ENCODE data around the gene EPB41L4A.
"Not testable (repeated sequence)": the region's sequence is repeated elsewhere in the genome, so short reads cannot be mapped to it uniquely, and the experiment has no call there.

The EPB41L4A gene

DNA sequence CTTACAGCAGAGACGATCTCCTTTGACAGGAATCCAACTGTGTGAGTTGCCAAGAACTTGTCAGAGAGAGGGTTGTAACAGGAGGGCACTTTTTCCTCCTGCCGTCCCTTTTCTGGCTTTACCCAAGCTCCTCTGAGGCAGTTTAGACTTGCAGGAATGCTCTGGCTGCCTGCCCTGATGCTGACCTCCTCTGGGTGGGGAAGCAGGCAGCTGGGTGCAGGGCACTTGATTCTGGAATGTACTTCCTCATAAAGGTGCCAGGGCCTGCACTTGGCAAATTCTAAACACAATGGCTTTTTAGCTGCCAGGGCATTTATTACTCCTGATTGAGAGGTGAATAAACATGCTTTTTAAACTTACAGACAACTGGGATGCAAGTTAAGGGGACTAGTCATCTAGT, 190.4 kb downstream of the EPB41L4A start:
- TF ChIP-seq, protein P1, sequence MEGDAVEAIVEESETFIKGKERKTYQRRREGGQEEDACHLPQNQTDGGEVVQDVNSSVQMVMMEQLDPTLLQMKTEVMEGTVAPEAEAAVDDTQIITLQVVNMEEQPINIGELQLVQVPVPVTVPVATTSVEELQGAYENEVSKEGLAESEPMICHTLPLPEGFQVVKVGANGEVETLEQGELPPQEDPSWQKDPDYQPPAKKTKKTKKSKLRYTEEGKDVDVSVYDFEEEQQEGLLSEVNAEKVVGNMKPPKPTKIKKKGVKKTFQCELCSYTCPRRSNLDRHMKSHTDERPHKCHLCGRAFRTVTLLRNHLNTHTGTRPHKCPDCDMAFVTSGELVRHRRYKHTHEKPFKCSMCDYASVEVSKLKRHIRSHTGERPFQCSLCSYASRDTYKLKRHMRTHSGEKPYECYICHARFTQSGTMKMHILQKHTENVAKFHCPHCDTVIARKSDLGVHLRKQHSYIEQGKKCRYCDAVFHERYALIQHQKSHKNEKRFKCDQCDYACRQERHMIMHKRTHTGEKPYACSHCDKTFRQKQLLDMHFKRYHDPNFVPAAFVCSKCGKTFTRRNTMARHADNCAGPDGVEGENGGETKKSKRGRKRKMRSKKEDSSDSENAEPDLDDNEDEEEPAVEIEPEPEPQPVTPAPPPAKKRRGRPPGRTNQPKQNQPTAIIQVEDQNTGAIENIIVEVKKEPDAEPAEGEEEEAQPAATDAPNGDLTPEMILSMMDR (IDR thresholded peaks at IDR 0.05; ENCODE audit: extremely low read depth, missing control alignments) = no peak
- DNase-seq (ENCODE audit: low spot score) = no peak

DNA sequence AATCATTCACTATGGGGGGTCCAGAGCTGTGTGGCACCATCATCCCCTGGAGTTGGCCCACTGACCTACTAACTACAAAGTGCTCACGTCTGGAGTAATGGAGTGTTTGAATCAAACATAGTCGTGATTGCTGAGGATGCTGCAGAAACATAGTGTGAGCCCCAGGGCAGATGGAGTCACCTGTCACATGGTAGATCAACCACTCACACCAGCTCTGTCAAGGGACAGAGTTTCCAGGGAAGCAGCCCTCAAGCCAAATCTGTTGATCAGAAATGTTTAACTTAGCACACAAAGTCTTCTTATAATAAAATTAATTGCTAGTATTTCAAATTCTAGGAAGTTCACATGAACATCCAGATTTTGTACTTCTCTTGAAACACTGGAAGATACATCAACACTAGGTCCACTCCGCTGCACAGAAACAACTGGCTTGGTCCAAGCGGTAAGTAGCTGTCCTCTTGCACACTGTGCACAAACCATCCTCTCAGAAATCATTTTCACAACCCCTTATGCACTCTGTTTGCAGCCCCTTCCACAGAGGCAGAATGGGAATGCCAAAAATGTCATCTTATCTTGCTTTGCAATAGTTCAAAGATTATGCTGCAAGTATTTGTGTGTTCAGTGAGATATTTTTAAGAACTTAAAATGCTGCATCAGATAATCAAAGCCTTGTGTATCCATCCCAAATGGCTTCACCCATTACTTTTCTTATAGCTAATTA, 191.0 kb downstream of the EPB41L4A start:
- TF ChIP-seq, protein P1 (IDR thresholded peaks at IDR 0.05; ENCODE audit: extremely low read depth, missing control alignments) = no peak
- no peak for DNase-seq (ENCODE audit: low spot score)

DNA sequence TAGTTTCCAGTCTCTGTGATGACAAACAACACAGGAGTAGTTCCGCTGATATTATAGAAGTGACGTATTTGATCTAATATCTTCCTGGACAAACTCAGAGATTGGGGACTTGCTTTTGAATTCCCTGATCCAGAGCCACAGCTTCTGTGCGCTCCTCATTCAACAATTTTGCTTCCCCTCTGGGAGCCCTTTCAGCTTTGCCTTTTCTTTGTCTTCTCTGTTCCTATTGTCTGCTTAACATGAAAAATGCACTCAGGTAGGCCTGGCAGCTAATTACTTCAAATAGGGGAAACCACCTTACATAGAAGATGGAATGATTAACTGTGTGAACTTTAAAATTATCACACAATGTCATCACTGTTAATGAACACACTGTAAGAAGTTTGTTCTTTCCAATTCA, 192.9 kb downstream of the EPB41L4A start:
- DNase-seq (ENCODE audit: low spot score) = no peak
- TF ChIP-seq, protein P1 (IDR thresholded peaks at IDR 0.05; ENCODE audit: extremely low read depth, missing control alignments) = no peak

DNA sequence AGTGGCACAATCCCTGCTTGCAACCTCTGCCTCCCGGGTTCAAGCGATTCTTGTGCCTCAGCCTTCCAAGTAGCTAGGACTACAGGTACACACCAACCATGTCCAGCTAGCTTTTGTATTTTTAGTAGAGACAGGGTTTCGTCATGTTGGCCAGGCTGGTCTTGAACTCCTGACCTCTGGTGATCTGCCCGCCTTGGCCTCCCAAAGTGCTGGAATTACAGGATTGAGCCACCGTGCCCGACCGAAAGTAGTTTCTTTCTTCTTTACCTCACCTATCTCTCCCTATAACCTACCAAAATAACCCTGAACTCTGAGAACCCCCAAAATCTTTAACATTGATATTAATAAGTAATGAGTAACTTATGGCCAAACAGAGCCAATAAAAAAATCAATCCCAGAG, 196.1 kb downstream of the EPB41L4A start:
- DNase-seq (ENCODE audit: low spot score) = not testable (repeated sequence)

DNA sequence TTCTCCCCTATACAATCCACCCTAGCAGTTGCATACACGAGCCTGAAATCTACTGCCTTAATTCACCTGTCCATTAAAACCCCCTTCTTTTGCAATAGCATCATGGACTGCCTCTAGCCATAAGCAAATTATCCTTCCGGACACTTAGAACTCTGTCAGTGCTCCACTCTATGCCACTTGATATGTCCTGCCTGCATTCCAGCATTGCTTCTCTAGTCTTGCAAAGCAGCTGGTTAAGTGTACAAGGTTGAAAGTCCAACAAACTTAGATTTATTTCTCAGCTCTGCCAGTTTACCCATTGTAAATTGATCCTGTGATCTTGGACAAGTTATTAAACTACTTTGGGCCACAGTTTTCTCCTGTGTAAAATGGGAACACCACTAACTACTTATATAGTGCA, 197.9 kb downstream of the EPB41L4A start:
- TF ChIP-seq, protein P1 (IDR thresholded peaks at IDR 0.05; ENCODE audit: extremely low read depth, missing control alignments) = no peak
- no peak for DNase-seq (ENCODE audit: low spot score)

DNA sequence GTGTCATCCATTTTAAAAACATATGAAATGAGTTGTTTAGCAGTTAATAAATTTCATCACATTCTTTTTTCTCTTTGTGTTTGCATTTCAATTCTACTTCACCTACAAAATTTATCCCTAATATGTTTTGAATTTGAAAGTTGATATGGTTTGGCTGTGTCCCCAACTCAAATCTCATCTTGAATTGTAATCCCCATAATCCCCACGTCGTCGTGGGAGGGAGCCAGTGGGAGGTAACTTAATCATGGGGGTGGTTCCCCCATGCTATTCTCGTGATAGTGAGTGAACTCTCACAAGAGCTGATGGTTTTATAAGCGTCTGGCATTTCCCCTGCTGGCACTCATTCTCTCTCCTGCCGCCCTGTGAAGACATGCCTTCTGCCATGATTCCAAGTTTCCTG, 200.1 kb downstream of the EPB41L4A start:
- DNase-seq (ENCODE audit: low spot score) = no peak
- TF ChIP-seq, protein P1 (IDR thresholded peaks at IDR 0.05; ENCODE audit: extremely low read depth, missing control alignments) = no peak

DNA sequence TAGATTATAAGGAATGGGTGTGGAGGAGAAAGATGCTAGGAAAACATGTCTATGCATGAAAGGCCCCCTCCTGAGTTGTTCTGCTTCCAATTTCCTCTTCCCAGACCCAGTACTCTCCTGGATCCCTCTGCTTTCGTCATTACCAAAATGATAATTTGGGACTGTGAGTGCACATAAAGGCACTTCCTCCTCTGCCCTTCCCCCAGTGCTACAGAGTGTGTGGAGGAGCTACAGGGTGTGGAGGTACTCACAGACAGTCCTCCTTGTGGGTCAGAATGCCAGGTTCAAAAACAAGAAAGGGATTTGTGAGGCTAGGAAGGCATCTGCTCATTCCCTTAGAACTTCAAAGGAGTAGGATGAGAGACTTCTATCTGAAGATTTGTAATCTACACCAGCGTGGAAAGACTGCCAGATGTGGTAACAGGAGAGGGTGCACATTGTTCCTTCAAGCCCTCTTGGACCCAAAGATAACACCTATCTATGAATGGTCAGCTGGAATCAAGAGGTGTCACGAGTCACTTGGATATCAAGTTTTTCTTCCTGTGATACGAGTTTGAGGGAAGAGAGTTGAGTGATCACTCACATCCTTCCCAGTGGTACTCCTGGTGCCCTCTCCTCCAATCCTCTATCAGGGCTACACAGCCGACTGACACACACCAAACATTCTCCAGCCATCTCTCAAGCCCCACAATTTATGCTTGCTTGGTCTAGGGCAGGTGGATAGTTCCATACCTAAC, 201.1 kb downstream of the EPB41L4A start:
- DNase-seq (ENCODE audit: low spot score) = no peak
- TF ChIP-seq, protein P1 (IDR thresholded peaks at IDR 0.05; ENCODE audit: extremely low read depth, missing control alignments) = no peak

All from GM20000 (cell line).